Effector memory CD4-positive, alpha-beta T cell (primary cell): ENCODE data around the gene SGMS1.

Experiments used
- DNase-seq, 3 donors: peaks; one replicate each; pipeline ENCODE4 v3.0.0-alpha.2; 2020
- H3K27ac ChIP-seq: 2 replicates; pipeline ENCODE4 v1.7.0; 2013; ENCODE audit warnings: mild to moderate bottlenecking, low read length, moderate library complexity; ENCODE audit not compliant: insufficient read depth, poor library complexity, severe bottlenecking
- H3K27me3 ChIP-seq: replicated peaks from 2 replicates; pipeline ENCODE4 v1.7.0; 2013; ENCODE audit warnings: mild to moderate bottlenecking, low read length; ENCODE audit not compliant: insufficient read depth, control insufficient read depth, poor library complexity, severe bottlenecking
- H3K36me3 ChIP-seq: 2 replicates; pipeline ENCODE4 v1.7.0; 2013; ENCODE audit warnings: mild to moderate bottlenecking, low read length, moderate library complexity; ENCODE audit not compliant: control insufficient read depth, insufficient read depth
- H3K4me1 ChIP-seq: 2 replicates; pipeline ENCODE4 v1.7.0; 2013; ENCODE audit warnings: low read length, mild to moderate bottlenecking; ENCODE audit not compliant: control insufficient read depth, insufficient read depth, poor library complexity, severe bottlenecking
- H3K4me3 ChIP-seq: 2 replicates; pipeline ENCODE4 v1.7.0; 2013; ENCODE audit warnings: low read length, low read depth, mild to moderate bottlenecking; ENCODE audit not compliant: insufficient read depth, poor library complexity, severe bottlenecking
- H3K9me3 ChIP-seq: 2 replicates; pipeline ENCODE4 v1.7.0; 2013; ENCODE audit warnings: mild to moderate bottlenecking, low read length, moderate library complexity; ENCODE audit not compliant: control insufficient read depth

Gene SGMS1

GRCh38 chr10:50289196-50289595, 334.6 kb downstream of the SGMS1 start:
- no peaks in the 10 kb centered on the region for H3K36me3 ChIP-seq
- no peaks in the 10 kb centered on the region for H3K9me3 ChIP-seq
- no peak for DNase-seq
- H3K4me1 ChIP-seq: no peaks in the 10 kb centered on the region
- no peaks in the 10 kb centered on the region for H3K27me3 ChIP-seq
- no peak overlapping the region for H3K27ac ChIP-seq
- H3K4me3 ChIP-seq: no peak overlapping the region

- no peak for DNase-seq
- H3K27me3 ChIP-seq: no peaks in the 10 kb centered on the region
- H3K4me1 ChIP-seq: no peaks in the 10 kb centered on the region
- H3K36me3 ChIP-seq: no peaks in the 10 kb centered on the region
- H3K4me3 ChIP-seq: no peak overlapping the region
- H3K9me3 ChIP-seq: no peaks in the 10 kb centered on the region
- H3K27ac ChIP-seq: no peak overlapping the region
These were observed 336.6 kb downstream of the SGMS1 start for GRCh38 chr10:50286996-50287803.

GRCh38 chr10:50286517-50286916, 337.2 kb downstream of the SGMS1 start:
- Histone ChIP-seq H3K27ac (no peak overlapping the region), H3K4me3 (no peak overlapping the region), H3K4me1 (no peaks in the 10 kb centered on the region), H3K27me3 (no peaks in the 10 kb centered on the region), H3K36me3 (no peaks in the 10 kb centered on the region), H3K9me3 (no peaks in the 10 kb centered on the region)
- no peak for DNase-seq

- DNase-seq: no peak
- no peak overlapping the region for H3K27ac ChIP-seq
- no peaks in the 10 kb centered on the region for H3K9me3 ChIP-seq
- H3K4me3 ChIP-seq: no peak overlapping the region
- no peaks in the 10 kb centered on the region for H3K4me1 ChIP-seq
- H3K27me3 ChIP-seq: peaks cover 7% of the 10 kb centered on the region
- no peaks in the 10 kb centered on the region for H3K36me3 ChIP-seq
These were observed 341.7 kb downstream of the SGMS1 start for GRCh38 chr10:50281967-50282522.

- no peak overlapping the region for H3K27ac ChIP-seq
- H3K9me3 ChIP-seq: no peaks in the 10 kb centered on the region
- peaks cover 7% of the 10 kb centered on the region for H3K27me3 ChIP-seq
- H3K4me1 ChIP-seq: no peaks in the 10 kb centered on the region
- no peak overlapping the region for H3K4me3 ChIP-seq
- H3K36me3 ChIP-seq: no peaks in the 10 kb centered on the region
- no peak for DNase-seq
These were observed 342.4 kb downstream of the SGMS1 start for GRCh38 chr10:50281210-50281966.

GRCh38 chr10:50280049-50280841, 343.5 kb downstream of the SGMS1 start:
- Histone ChIP-seq H3K9me3 (no peaks in the 10 kb centered on the region), H3K36me3 (no peaks in the 10 kb centered on the region), H3K4me1 (no peaks in the 10 kb centered on the region), H3K27me3 (peaks cover 7% of the 10 kb centered on the region), H3K27ac (no peak overlapping the region), H3K4me3 (no peak overlapping the region)
- DNase-seq: no peak

GRCh38 chr10:50279489-50279888, 344.3 kb downstream of the SGMS1 start:
- Histone ChIP-seq H3K36me3 (no peaks in the 10 kb centered on the region), H3K4me1 (no peaks in the 10 kb centered on the region), H3K27ac (no peak overlapping the region), H3K9me3 (no peaks in the 10 kb centered on the region), H3K4me3 (no peak overlapping the region), H3K27me3 (peaks cover 7% of the 10 kb centered on the region)
- DNase-seq: no peak

GRCh38 chr10:50275650-50276235, 348.0 kb downstream of the SGMS1 start:
- DNase-seq: no peak
- Histone ChIP-seq H3K27me3 (peaks cover 7% of the 10 kb centered on the region), H3K4me3 (no peak overlapping the region), H3K27ac (no peak overlapping the region), H3K4me1 (no peaks in the 10 kb centered on the region), H3K9me3 (no peaks in the 10 kb centered on the region), H3K36me3 (no peaks in the 10 kb centered on the region)

GRCh38 chr10:50272531-50272930, 351.2 kb downstream of the SGMS1 start:
- no peaks in the 10 kb centered on the region for H3K4me1 ChIP-seq
- no peaks in the 10 kb centered on the region for H3K9me3 ChIP-seq
- no peak overlapping the region for H3K4me3 ChIP-seq
- no peaks in the 10 kb centered on the region for H3K36me3 ChIP-seq
- no peak overlapping the region for H3K27ac ChIP-seq
- no peak for DNase-seq
- no peaks in the 10 kb centered on the region for H3K27me3 ChIP-seq
